T-helper 1 cell (primary cell): ENCODE results near the gene MAPK12.

Experiments used
- DNase-seq, 5 donors: peaks; one replicate each; pipeline ENCODE4 v3.0.0-alpha.2; 2012 to 2020

Gene MAPK12

DNA sequence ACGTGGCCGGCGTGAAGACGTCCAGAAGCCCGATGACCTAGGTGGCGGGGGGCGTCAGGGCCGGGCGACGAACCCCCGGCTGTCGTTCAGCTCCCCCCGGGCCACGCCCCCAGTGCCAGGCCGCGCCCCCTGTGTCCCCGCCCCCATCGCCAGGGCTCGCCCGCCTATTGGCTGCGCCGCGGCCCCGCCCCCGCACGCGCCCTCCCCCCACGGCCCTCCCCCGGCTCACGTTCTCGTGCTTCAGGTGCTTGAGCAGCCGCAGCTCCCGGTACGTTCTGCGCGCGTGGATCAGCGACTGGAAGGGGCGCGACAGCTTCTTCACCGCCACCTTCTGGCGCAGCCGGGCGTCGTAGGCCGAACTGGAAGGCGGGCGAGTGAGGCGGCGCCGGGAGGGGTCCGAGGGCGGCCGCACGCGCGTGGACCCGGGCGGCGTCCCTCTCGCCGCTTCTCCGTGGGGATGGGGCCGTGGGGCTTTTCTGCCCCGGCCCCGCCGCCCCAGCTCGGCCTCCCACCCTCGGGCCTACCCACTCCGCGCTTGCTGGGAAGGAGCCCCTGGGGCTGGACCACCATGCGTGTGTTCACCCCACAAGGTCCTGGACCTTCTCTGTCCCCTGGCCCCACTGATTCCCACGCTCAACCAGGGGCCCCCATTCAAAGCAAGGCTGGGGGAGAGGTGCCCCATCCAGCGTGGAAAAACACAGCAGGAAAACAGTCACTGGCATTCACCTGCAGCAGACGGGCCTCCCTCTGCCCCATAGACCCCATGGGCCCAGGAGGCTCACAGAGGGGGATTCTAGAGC, 6.3 kb upstream of the MAPK12 start:
- peak; percentile 42 to 52 (median 47) for DNase-seq

DNA sequence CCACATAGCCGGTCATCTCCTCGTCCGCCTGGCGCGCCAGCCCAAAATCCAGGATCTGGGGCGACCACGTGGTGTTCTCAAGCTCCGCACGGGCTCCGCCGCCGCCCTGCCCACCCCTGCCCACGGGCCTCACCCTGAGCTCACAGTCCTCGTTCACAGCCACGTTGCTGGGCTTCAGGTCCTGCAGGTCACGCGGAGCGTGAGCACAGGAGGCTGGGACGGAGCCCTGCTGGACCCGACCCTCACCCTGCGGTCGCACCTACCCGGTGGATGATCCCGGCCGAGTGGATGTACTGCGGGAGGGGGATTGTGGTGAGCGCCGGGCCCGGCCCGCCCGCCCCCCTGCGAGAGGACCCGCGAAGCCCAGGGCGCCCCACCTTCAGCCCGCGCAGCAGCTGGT, 5.5 kb upstream of the MAPK12 start:
- DNase-seq, result no peak

DNA sequence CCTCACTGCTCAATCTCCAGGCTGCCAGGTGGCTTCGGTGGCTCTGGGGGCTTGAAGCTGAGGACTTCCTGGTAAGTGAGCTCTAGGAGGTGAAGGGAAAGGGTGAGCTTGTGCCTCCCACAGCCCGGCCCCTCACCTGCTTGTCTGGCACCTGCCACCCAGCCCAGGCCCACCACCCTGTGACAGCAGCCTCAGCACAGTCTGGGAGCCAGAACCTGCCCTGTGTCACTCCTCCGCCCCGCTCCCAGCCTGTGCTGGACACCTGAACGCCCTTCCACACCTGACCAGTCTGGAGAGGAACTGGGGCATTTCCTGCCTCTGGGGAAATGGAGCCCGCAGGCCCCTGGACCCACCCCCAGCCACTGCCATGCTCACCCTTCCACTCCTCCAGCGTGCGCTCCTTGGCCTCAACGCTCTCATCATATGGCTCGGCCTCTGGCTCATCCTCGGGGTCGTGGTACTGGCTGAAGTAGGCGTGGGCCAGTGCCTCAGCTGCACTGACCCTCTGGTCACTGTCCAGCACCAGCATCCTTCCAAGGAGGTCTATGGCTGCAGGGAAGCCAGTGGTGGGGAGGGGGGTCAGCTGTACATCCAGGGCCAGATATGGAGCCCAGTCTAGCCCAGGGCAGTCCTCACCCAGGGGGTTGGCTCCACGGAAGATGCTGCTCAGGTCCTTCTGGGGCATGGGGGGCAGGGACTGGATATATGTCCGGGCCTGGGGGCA, 3.6 kb upstream of the MAPK12 start:
- no peak for DNase-seq

DNA sequence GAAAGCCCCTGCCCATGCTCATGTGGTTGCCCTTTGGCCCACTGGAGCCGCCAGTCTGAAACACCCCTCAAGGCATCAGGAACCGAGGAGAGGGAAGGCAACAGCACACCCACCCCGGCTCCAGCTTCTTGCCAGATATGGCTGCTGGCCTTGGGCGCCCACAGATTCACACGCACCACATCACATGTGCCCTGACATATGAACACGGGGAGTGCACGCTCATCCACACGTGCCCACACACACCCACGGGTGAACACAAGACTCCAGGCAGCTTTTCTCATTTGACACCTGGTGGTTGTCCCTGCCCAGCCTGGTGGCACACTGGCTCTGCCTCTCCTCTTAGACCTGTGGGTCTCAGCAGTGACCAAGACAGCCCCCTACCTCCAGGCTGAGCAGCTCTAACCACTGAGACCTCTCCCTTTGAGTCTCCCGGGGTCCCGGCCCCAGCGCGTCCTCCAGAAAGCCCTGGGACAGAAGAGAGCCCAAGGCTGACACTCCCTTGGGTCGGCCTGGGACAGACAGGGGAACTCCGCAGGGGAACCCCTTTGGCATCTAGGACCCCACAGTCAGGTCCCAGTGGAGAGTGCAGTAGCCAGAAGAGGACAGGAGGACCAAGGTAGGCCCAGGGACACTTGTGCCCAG, 2.7 kb upstream of the MAPK12 start:
- no peak for DNase-seq

DNA sequence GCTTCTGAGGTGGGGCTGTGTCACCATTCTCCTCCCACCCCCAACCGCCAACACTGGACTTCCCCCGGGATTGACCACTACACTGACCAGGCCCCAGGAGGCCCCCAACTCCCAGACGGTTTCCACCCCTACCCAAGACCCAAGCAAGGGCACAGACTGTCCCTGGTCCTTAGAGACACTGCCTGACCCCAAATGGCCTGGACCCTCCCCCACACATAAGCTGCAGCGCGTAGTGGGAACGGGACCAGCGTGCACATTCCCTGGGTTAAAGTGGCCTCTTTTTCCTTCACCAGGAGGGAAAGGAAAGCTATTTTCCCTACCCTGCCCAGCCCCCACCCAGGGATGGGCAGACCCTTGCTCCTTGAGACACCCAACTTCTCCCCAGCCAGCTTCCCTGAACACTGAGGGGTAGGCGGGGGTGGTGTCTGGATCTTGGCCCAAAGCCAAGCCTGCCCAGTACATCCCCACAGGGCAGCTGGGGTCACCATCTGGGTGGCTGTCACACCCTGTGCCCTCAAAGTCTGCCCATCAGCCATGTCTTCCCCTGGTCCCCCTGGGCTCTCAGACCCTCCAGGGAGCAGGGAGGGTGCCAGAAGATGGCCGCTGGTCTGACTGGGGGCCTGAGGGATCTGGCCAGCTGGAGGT, 1.6 kb upstream of the MAPK12 start:
- DNase-seq, result no peak

DNA sequence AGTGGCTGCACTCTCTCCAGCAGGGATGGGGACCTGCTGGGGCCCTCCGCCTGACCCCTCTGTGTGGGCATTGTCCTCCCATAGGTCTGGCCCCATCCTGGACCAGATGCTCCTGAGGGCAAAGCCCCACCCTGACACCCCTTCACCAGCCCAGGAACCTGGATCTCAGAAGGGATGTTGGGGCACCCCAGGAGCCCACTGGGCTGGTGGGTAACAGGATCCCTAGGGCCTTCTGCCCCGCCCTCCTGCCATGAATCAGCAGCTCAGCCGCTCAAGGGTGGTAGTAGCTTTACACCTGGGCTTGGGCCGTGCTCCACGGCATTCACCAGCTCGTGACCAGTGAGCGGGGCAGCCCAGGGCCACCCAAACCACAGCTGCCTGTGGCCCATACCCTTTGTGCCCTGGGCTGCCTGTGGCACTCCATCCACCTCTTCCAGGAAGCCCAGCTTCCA, 1.0 kb upstream of the MAPK12 start:
- no peak for DNase-seq

DNA sequence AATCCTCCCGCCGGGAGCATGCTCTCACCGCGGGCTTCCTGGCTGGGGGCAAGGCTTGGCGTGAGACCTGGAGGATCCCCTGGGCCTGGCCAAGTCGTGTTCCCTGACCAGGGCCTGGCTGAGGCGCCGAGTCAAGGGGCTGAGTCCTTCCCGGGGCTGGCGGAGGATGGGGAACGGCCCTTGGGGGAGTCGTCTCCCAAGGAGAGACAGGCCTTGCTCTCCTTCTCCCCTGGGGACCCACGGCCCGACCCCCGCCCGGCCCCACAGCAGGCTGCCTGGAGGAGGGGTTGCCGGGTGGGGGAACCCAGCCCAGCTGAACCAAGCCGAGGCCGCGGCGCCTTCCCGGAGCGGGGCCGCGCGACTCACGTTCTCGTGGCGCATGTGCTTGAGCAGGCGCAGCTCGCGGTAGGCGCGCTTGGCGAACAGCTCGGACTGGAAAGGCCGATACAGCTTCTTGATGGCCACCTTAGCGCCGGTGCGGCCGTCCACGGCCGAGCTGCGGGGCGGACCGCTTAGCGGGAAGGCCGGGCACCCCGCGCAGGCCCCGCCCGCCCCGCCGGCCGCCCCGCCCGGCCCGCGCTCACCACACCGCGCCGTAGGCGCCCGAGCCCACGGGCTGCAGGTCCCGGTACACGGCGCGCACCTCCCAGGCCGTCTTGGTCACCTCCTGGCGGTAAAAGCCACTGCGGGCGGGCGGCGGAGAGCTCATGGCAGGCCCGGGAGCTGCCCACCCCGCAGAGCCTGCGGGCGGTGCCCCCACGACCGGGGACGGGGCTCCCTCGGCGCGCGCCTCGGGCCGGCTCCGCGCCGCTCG, 475 bp downstream of the MAPK12 start:
- peak in 1 of 5 donors; percentile 39 for DNase-seq

DNA sequence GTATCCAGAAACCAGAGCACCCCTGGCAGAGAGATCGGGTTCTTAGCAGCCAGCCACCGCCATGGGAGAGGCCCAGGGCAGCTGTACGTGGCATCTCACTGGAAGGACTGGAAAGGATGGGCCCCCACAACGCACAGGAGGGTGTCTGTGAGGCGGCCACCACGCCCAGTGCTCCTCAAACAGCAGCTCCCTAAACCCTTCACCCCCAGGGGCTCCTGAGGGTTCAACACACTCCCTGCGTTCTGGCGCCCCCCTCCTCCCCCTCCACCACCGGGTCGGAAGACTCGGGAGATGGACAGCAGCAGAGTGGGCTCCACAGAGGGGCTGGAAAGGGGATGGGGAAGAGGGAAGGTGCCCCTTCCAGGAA, 1.1 kb downstream of the MAPK12 start:
- DNase-seq, result no peak

DNA sequence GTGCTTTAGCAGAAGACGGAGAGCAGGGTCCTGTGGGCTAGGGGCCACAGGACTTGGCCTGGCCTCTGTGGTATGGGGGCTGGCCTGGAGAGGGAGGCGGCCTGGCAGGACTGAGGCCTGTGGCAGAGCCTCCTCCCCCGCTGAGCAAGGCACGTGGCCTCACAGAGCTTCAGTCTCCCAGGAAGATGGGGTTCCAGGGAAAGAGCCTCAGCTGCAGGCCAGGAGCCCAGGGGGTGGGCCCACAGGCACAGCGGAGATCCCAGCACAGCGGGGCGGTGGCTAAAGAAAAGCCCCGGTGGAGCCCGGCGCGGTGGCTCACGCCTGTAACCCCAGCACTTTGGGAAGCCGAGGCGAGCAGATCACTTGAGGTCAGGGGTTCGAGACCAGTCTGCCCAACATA, 2.2 kb downstream of the MAPK12 start:
- DNase-seq, result no peak

DNA sequence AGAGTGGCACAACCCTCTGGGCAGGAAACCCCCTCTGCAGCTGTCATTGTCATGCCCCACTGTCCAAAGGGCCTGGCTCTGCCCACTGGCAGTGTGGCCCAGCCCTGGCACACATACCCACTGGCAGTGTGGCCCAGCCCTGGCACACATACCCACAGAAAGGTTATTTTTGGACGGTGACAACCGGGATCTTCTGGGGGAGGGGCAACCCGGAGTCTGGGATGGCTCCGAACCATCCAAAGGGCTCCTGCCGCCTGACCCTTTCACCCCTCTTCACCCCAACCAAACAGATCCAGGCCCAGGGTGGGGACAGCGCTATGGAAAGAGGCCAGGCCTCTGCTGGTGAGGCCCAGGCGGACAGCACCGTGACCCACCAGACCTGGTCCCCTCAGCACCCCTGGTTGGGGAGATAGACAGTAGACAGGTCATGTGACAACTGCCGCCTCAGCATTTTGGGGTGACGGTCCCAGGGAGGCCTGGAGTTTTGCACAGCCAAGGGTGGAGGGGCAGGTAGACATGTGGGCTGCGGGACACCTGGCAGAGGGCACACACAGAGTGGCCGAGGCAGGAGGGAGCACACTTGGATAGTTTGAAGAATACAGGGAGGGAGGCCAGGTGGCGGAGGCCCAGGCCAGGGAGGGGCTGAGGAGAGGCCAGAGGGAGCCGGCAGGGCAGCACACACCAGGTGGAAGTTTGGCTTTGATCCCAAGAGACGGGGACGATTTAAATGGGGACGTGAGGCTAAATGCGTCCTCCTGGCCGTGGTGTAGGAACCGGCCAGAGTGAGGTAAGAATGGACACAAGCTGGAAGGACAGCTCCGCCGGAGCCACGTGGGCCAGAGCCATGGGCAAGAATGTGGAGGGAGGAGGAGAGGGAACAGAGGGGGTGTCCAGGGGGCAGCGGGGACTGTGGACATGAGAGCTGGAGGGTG, 2.9 kb downstream of the MAPK12 start:
- DNase-seq, result no peak

DNA sequence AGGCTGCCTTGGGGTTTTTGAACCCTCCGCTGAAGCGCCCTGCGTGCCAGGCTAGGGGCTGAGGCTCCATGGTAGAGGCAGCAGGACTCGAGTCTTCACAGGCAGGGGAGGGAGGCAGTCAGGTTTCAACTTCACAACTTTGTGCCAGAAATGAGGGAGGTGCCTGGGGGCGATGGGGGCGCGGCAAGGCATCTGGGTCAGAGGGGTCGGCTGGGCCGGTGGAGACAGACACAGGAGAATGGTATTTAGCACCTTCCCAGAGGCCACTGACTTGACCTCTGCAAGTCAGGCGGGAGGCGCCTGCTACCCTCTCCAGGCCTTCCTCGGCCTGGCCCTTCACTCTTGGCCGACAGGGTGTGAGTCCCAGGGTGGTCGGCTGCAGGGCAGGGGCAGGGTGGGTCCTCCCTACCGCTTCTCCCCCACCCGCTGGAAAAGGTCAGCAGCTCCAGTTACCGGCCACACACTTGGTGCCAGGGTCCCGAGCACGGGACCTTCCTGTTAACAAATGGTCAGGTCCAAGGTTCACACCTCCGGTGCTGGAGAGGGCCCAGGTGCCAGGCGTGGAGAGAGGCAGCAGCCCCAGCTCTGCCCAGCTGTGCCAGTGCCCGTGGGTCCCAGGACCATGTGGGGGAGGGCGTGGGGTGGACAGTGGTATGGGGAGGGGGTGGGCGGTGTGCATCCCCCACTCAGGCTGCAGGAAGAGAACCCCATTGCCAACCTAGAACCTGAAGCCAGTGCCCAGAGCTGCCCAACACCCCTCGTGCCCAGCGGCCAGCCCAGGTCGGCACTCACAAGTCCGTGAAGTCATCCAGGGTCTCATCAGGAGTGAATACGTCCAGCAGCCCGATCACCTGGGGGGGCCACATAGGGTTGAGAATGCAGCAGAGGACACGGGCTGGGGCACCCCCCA, 3.8 kb downstream of the MAPK12 start:
- no peak for DNase-seq

DNA sequence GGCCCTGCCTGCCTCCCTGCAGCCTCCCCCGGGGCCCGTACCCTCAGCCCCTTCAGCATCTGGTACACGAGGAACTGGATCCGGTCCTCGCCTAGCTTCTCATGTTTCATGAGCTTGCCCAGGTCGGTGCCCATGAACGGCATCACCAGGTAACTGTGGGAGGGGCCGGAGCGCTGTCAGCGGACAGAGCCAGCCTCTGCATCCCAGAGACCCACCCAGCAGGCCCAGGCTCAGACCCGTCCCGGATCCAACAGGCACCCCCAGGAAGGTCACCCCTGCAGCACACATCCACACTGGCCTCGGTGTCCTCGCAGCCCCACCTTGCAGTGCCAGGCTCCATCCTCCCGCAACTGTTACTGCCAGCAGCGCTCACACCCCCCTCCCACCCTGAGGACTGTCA, 4.4 kb downstream of the MAPK12 start:
- DNase-seq, result no peak

DNA sequence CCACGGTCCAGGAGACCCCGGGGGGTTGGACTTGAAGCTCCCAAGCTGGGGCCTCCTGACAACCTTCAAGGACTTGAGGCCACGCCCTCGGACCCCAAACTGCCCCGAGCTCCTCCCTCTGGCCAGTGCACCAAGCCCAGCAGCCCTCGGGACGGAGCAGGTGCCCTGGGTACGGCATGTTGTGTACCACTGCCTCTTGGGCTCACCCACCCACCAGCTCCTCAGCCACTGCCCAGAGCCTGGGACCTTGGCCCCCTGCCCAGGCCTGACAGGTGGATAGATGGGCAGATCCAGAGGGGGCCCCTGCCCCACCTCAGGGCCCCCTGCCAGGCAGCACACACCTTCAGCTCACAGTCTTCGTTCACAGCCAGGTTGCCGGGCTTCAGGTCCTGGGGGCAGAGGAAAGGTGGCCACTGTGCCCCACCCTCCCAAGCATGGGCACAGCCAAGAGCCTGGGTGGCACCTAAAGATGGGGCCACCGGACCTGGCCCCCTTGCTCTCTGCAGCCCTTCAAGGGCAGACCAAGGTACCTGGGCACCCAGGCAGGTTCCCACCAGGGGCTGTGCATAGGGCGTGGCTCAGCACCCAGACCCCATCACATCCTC, 5.1 kb downstream of the MAPK12 start:
- DNase-seq, result no peak

DNA sequence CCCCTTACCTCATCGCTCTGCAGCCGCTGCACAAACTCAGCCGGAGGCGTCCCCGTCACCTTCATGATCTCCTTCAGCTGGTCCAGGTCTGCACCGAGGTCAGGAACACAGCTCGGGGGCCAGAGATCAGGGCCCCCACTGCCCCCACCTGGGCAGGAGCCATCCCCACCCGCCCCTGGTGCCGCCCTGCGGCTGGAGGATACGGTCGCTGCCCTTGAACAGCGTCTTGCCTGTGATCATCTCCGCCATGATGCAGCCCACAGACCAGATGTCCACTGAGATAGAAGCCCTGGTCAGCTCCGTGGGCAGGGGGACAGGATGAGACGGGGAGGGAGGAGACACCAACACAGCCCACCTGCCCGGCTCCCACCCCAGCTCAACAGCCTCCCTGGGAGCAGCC, 5.9 kb downstream of the MAPK12 start:
- no peak for DNase-seq

DNA sequence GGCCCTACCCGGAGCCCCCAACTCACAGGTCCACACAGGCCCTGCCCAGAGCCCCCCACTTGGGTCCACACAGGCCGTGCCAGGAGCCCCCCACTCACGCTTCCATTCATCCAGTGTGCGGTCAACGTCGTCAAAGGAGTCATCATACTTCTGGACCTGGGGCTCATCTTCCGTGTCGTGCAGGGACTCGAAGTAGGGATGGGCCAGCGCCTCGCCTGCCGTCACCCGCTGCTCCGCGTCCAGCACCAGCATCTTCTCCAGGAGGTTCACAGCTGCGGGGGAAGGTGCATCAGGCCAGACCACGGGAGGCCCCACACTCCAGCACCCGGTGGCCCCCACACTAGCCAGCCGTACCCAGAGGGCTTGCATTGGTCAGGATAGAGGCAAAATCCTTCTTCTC, 6.4 kb downstream of the MAPK12 start:
- no peak for DNase-seq

DNA sequence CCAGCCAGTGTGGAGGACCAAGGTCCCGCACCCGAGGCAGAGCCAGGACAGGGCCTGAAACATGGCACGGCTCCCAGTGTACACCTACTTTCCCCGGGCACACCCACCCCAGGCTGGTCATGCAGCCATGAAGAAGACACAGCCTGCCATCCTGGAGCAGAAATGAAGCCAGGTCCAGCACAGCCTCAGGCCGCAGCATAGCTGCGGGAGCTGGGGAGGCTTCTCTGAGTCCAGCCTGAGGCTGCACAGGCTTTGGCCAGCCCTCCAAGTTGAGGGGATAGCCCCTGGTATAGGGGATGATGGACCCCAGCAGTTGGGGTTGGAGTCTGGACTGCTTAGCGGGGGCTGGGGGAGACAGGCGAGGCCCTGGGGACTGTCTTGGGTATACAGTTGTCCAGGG, 7.5 kb downstream of the MAPK12 start:
- DNase-seq, result no peak

DNA sequence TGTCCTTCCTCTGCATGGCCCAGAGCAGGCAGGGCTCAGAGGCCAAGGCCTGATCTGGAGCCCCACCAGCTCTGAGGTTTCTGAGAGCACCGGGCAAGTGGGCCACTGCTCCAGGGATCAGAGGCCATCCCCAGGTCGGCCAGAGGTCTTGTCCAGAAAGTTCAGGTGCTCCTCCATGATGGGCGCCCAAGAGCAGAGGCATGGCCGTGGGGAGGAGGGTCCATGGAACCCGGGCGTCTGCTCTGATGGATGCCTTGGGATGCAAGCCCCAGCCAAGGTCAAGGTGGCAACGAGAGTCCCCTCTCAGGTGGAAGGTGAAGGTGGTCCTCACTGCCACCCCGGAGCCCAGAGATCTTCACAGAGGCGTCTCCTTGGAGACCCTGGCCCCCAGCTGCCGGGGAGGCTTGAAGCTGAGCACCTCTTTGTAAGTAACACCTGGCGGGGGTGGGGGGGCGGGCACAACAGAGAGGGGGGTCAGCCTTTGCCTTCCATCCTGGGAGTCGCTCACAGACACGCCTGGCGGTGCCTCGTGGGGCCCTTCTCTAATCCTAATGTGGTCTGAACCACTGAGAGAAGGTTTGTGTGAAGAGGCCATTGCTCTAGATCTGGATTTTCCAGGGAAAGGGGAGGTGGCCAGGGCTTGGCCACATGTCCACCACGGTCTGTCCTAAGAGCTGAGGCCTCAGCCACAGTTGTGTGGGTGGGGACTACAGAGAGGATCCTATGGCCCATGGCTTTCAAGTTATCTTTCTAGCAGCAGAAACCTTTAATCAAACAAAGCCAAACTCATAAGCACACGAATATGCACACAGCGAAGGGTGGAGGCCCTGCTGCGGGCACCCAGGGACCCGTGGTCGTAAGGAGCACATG, 8.2 kb downstream of the MAPK12 start:
- no peak for DNase-seq
